Mesendoderm (in vitro differentiated cells): ENCODE data around the gene SLC6A2.

Experiments
- DNase-seq: peaks from one replicate; pipeline ENCODE4 v3.0.0; 2013
- H2AK5ac ChIP-seq: 2 replicates; pipeline ENCODE4 v1.6.1; 2013; ENCODE audit warnings: low read length, inconsistent platforms
- H2BK120ac ChIP-seq: 2 replicates; pipeline ENCODE4 v1.6.1; 2013; ENCODE audit warnings: low read depth, mild to moderate bottlenecking, low read length, moderate library complexity, mixed read lengths
- H2BK15ac ChIP-seq: replicated peaks from 2 replicates; pipeline ENCODE4 v1.6.1; 2013; ENCODE audit warnings: low read depth, mild to moderate bottlenecking, moderate library complexity
- H2BK5ac ChIP-seq: 2 replicates; pipeline ENCODE4 v1.6.1; 2013; ENCODE audit warnings: low read length, inconsistent platforms
- H3K18ac ChIP-seq: 2 replicates; pipeline ENCODE4 v1.6.1; 2013; ENCODE audit warnings: mild to moderate bottlenecking, low read length, mixed read lengths
- H3K23ac ChIP-seq: one replicate; pipeline ENCODE4 v1.6.1; 2013; ENCODE audit warnings: low read length
- H3K27ac ChIP-seq: 2 replicates; pipeline ENCODE4 v1.5.1; 2013; ENCODE audit warnings: low read depth, mild to moderate bottlenecking, inconsistent platforms, low read length, moderate library complexity
- H3K27me3 ChIP-seq: 2 replicates; pipeline ENCODE4 v1.6.1; 2013; ENCODE audit warnings: low read length, control low read depth, mild to moderate bottlenecking, inconsistent platforms; ENCODE audit not compliant: insufficient read depth, poor library complexity
- H3K36me3 ChIP-seq: 2 replicates; pipeline ENCODE4 v1.6.1; 2013; ENCODE audit warnings: low read length, inconsistent platforms; ENCODE audit not compliant: control insufficient read depth, insufficient read depth
- H3K4ac ChIP-seq: one replicate; pipeline ENCODE4 v1.6.1; 2013; ENCODE audit warnings: low read depth, mild to moderate bottlenecking, low read length, moderate library complexity
- H3K4me1 ChIP-seq: 2 replicates; pipeline ENCODE4 v1.6.1; 2013; ENCODE audit warnings: low read depth, low read length, inconsistent platforms; ENCODE audit not compliant: control insufficient read depth
- H3K4me2 ChIP-seq: 2 replicates; pipeline ENCODE4 v1.6.1; 2013; ENCODE audit warnings: low read length
- H3K4me3 ChIP-seq: 2 replicates; pipeline ENCODE4 v1.5.1; 2013; ENCODE audit warnings: mild to moderate bottlenecking, low read length
- H3K56ac ChIP-seq: one replicate; pipeline ENCODE4 v1.6.1; 2013; ENCODE audit warnings: low read length
- H3K79me1 ChIP-seq: 2 replicates; pipeline ENCODE4 v1.6.1; 2013; ENCODE audit warnings: low read length, inconsistent platforms
- H3K79me2 ChIP-seq: 2 replicates; pipeline ENCODE4 v1.6.1; 2013; ENCODE audit warnings: mild to moderate bottlenecking, low read length; ENCODE audit not compliant: control insufficient read depth, insufficient read depth
- H3K9ac ChIP-seq: 2 replicates; pipeline ENCODE4 v1.6.1; 2013; ENCODE audit warnings: low read length, inconsistent platforms
- H4K5ac ChIP-seq: one replicate; pipeline ENCODE4 v1.6.1; 2013; ENCODE audit warnings: low read length
- H4K8ac ChIP-seq: one replicate; pipeline ENCODE4 v1.6.1; 2013; ENCODE audit warnings: low read depth, mild to moderate bottlenecking, control low read depth, low read length, moderate library complexity
- WGBS: extraction: QIAGEN DNeasy Blood & Tissue Kit; methylation state at CpG from one replicate; pipeline ENCODE4 v1.1.7; 2013; ENCODE audit warnings: low lambda C conversion rate, missing lambda C conversion rate; ENCODE audit not compliant: insufficient coverage; ENCODE audit errors: extremely low coverage; 5-methylcytosine and 5-hydroxymethylcytosine counted together

Gene SLC6A2

GRCh38 chr16:55668340-55669281 lies 12.8 kb downstream of the SLC6A2 start:
- H3K36me3 ChIP-seq = no peaks in the 10 kb centered on the region
- H3K4ac ChIP-seq = no peak overlapping the region
- no peak overlapping the region for H3K18ac ChIP-seq
- peak; percentile 93 for DNase-seq
- H2BK120ac ChIP-seq = no peak overlapping the region
- H3K9ac ChIP-seq = no peak overlapping the region
- H3K23ac ChIP-seq = no peak overlapping the region
- H2BK15ac ChIP-seq = no peak overlapping the region
- H3K27me3 ChIP-seq = no peaks in the 10 kb centered on the region
- no peak overlapping the region for H2BK5ac ChIP-seq
- H3K4me3 ChIP-seq = no peak overlapping the region
- H3K4me1 ChIP-seq = peaks cover 3% of the 10 kb centered on the region
- H2AK5ac ChIP-seq = no peak overlapping the region
- H3K79me1 ChIP-seq = no peaks in the 10 kb centered on the region
- H3K56ac ChIP-seq = no peak overlapping the region
- no peak overlapping the region for H4K5ac ChIP-seq
- H3K79me2 ChIP-seq = no peaks in the 10 kb centered on the region
- H3K27ac ChIP-seq = no peak overlapping the region
- WGBS = no CpG with 5 or more reads among the region's 9 CpGs
- H4K8ac ChIP-seq = no peak overlapping the region
- H3K4me2 ChIP-seq = no peak overlapping the region

GRCh38 chr16:55671206-55671973 lies 15.6 kb downstream of the SLC6A2 start:
- H2BK5ac ChIP-seq = no peak overlapping the region
- no peak for DNase-seq
- no peaks in the 10 kb centered on the region for H3K79me1 ChIP-seq
- no peak overlapping the region for H4K5ac ChIP-seq
- no peak overlapping the region for H3K9ac ChIP-seq
- no peak overlapping the region for H3K27ac ChIP-seq
- no peak overlapping the region for H3K4me3 ChIP-seq
- H3K36me3 ChIP-seq = no peaks in the 10 kb centered on the region
- no peaks in the 10 kb centered on the region for H3K27me3 ChIP-seq
- no peak overlapping the region for H3K4me2 ChIP-seq
- H2BK15ac ChIP-seq = no peak overlapping the region
- H4K8ac ChIP-seq = no peak overlapping the region
- no peak overlapping the region for H3K18ac ChIP-seq
- no peak overlapping the region for H3K4ac ChIP-seq
- no peak overlapping the region for H2BK120ac ChIP-seq
- H3K56ac ChIP-seq = no peak overlapping the region
- H2AK5ac ChIP-seq = no peak overlapping the region
- no peak overlapping the region for H3K23ac ChIP-seq
- peaks cover 3% of the 10 kb centered on the region for H3K4me1 ChIP-seq
- H3K79me2 ChIP-seq = no peaks in the 10 kb centered on the region
- no CpG with 5 or more reads among the region's 26 CpGs for WGBS

- H4K5ac ChIP-seq = no peak overlapping the region
- no peak overlapping the region for H3K18ac ChIP-seq
- no peak overlapping the region for H3K56ac ChIP-seq
- H3K36me3 ChIP-seq = no peaks in the 10 kb centered on the region
- no peaks in the 10 kb centered on the region for H3K79me2 ChIP-seq
- no peak for DNase-seq
- H3K4me1 ChIP-seq = peaks cover 3% of the 10 kb centered on the region
- no peak overlapping the region for H3K27ac ChIP-seq
- no peak overlapping the region for H3K9ac ChIP-seq
- no peak overlapping the region for H2BK120ac ChIP-seq
- no peak overlapping the region for H3K4me2 ChIP-seq
- H3K79me1 ChIP-seq = no peaks in the 10 kb centered on the region
- no peaks in the 10 kb centered on the region for H3K27me3 ChIP-seq
- H3K23ac ChIP-seq = no peak overlapping the region
- WGBS = no CpG with 5 or more reads among the region's 10 CpGs
- H2BK15ac ChIP-seq = no peak overlapping the region
- no peak overlapping the region for H2BK5ac ChIP-seq
- no peak overlapping the region for H2AK5ac ChIP-seq
- H4K8ac ChIP-seq = no peak overlapping the region
- no peak overlapping the region for H3K4ac ChIP-seq
- no peak overlapping the region for H3K4me3 ChIP-seq
Measured at GRCh38 chr16:55671974-55672280, 16.1 kb downstream of the SLC6A2 start.

GRCh38 chr16:55672471-55672870 lies 16.7 kb downstream of the SLC6A2 start:
- Histone ChIP-seq H3K27ac (no peak overlapping the region), H3K4me1 (peaks cover 3% of the 10 kb centered on the region), H3K9ac (no peak overlapping the region), H3K4me2 (no peak overlapping the region), H3K4me3 (no peak overlapping the region), H3K36me3 (no peaks in the 10 kb centered on the region), H2AK5ac (no peak overlapping the region), H3K4ac (no peak overlapping the region), H3K79me2 (no peaks in the 10 kb centered on the region), H4K5ac (no peak overlapping the region), H3K27me3 (no peaks in the 10 kb centered on the region), H4K8ac (no peak overlapping the region), H3K56ac (no peak overlapping the region), H2BK5ac (no peak overlapping the region), H3K23ac (no peak overlapping the region), H3K79me1 (no peaks in the 10 kb centered on the region), H2BK120ac (no peak overlapping the region), H2BK15ac (no peak overlapping the region), H3K18ac (no peak overlapping the region)
- DNase-seq = no peak
- WGBS = no CpG with 5 or more reads among the region's 6 CpGs

- no peak overlapping the region for H2BK120ac ChIP-seq
- no CpG with 5 or more reads among the region's 7 CpGs for WGBS
- H3K23ac ChIP-seq = no peak overlapping the region
Measured at GRCh38 chr16:55678161-55678821, 22.5 kb downstream of the SLC6A2 start.

More at GRCh38 chr16:55678161-55678821, 22.5 kb downstream of the SLC6A2 start:
- Histone ChIP-seq H3K4me1 (no peaks in the 10 kb centered on the region), H2BK15ac (no peak overlapping the region), H3K27me3 (no peaks in the 10 kb centered on the region), H3K79me1 (no peaks in the 10 kb centered on the region), H3K36me3 (no peaks in the 10 kb centered on the region), H3K56ac (no peak overlapping the region), H3K4ac (no peak overlapping the region), H2BK5ac (no peak overlapping the region), H4K5ac (no peak overlapping the region), H3K18ac (no peak overlapping the region), H3K9ac (no peak overlapping the region), H3K27ac (no peak overlapping the region), H2AK5ac (no peak overlapping the region), H4K8ac (no peak overlapping the region), H3K79me2 (no peaks in the 10 kb centered on the region), H3K4me2 (no peak overlapping the region), H3K4me3 (no peak overlapping the region)
- DNase-seq = no peak
